Activated T-cell treated with anti-CD3 and anti-CD28 coated beads for 24 hours (primary cell): ENCODE results near the gene CRYBG2.
"Not testable (repeated sequence)": the region's sequence is repeated elsewhere in the genome, so short reads cannot be mapped to it uniquely, and the experiment has no call there.

Source experiments
- DNase-seq: peaks from one replicate; pipeline ENCODE4 v3.0.0-alpha.2; 2020; ENCODE audit warnings: low read depth

The CRYBG2 gene

DNA sequence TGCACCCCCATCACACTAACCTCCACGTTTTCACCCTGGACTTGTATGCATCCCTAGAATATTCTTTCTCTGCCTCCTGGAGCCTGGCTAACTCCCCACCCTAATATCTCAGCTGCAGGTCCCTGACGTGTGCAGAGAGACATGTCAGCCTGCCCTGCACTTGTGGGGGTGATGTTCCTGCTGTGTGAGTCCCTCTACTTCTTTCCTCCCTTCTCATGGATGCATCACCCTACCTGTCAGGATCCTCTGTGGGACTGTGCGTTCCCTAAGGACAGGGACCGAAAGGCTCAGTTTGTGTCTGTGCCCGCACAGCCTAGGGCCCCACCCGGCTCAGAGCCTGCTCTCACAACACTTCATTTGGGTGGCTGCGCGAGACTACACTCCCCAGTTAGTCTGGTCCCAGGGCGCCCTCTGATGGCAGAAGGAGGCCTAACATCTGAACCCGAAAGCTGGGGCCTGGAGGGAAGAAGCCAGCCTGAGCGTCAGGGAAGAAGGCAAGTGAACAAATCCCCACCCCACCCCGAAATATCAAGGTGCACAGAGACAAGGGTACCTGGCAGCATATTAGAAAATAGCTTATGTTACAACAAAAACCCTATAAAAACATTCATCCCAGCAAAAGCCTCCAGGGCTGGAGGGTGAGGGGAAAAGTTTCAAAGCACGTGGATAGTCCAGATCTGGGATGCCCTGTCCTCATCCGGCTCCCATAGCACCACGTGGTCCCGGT lies 32.5 kb downstream of the CRYBG2 start:
- DNase-seq = peak; percentile 95

- no peak for DNase-seq
These were observed 33.0 kb downstream of the CRYBG2 start for GRCh38 chr1:26320896-26321295.

DNA sequence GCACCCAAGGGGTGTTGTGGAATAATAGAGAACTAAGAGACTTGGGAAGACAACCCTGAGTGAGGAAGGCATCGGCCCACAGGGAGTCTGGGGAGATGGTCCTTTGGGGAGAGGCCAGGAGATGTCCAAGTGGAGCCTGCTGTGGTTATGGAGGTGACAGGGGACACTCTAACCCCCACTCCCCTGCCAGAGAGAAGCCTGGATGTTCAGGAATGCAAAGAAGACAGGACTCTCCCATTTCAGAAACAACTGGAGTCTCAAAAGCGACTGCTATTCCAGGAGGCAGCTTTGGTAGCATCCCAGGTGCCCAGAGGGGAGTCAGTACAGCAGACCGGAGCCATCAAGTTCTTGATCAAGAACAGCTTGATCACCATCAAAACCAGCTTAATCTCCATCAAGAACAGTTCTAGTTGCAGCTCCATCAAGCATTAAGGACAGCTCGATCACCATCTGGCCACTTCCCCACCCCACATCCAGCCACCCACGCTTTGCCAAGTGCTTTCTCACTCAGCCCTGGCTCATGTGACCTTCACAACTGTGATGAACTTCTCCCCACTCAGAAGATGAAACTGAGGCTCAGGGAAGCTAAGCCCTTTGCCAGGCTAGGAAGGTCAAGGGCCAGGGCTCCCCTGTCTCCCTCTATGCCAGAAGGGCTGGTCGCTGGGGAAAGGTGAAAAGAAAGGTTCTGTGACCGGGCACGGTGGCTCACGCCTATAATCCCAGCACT lies 35.4 kb downstream of the CRYBG2 start:
- peak; percentile 32 for DNase-seq

GRCh38 chr1:26317612-26318337 lies 36.2 kb downstream of the CRYBG2 start, which contains the start of gene CD52:
Gene CD52, plus strand, starts transcription at chr1:26317958. Its CDS starts 60 bp downstream, at chr1:26318018.
- peak; percentile 48 for DNase-seq

DNA sequence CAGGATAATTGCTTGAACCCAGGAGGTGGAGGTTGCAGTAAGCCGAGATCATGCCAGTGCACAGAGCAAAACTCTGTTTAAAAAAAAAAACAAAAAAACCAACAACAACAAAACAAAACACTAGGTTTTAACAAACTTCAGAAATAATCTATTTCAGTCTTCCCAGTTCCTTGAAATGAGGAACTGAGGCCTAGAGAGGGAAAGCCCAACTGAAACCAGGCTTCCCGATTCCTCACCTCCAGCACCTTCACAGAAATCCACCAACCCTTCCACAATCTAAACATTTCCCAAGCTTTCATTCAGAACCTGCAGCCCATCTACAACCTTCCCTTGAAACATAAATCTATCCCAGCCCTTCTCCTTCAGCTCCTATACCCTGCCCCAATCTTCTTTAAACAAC lies 36.8 kb downstream of the CRYBG2 start:
- DNase-seq = no peak

DNA sequence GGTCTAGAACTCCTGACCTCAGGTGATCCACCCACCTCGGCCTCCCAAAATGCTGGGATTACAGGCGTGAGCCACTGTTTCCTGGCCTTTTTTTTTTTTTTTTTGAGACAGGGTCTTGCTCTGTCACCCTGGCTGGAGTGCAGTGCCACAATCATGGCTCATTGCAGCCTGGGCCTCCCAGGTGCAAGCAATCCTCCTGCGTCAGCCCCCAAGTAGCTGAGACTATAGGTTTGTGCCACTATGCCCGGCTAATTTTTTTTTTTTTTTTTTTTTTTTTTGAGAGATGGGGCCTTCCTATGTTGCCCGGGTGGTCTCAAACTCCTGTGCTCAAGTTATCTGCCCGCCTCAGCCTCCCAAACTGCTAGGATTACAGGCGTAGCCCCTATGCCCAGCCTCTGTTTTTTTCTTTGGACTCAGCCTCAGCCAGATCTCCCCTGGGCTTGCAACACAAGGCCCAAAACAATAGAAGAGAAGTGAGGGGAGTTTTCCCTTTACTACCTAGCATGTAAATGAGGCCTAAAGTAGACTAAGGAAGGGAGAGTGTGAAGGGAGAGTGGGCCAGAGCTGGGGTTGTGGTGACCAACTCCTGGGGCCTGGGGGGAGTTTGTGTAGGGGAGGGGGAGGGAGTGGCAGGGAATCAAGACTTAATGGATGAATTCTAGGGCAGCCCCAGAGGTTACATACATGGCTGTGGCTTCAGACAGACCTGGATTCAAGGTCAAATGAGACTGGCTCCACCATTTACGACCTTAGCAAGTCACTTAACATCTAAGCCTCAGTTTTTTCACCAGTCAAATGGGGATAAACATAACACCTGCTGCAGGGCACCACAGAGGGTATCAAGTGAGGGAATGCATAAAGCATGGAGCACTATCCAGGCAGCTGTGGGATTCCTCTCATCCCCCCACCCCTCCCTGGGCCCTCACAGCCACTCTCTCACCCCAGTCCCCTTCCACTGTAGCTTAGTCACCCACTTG lies 37.8 kb downstream of the CRYBG2 start:
- no peak for DNase-seq

GRCh38 chr1:26314501-26314900 lies 39.4 kb downstream of the CRYBG2 start:
- DNase-seq = no peak

- DNase-seq = not testable (repeated sequence)
These were observed 45.7 kb downstream of the CRYBG2 start for GRCh38 chr1:26307966-26308899.

DNA sequence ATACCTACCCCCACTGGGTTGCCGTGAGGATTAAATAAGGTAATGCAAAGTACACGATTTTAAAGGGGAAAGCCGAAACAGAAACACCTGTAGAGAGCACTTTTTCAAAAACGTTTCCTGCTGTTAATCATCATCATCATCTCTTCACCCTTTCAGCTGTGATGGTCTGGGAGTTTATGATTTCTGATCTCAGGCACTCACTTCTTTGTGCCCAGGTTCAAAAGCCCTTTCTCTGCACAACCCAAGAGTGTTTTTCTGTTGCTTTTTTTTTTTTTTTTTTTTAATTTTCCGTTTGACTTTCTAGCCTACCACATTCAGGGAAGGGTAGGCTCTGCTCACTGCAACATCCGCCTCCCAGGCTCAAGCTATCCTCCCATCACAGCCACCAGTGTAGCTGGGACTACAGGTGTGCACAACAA lies 46.6 kb downstream of the CRYBG2 start:
- no peak for DNase-seq

DNA sequence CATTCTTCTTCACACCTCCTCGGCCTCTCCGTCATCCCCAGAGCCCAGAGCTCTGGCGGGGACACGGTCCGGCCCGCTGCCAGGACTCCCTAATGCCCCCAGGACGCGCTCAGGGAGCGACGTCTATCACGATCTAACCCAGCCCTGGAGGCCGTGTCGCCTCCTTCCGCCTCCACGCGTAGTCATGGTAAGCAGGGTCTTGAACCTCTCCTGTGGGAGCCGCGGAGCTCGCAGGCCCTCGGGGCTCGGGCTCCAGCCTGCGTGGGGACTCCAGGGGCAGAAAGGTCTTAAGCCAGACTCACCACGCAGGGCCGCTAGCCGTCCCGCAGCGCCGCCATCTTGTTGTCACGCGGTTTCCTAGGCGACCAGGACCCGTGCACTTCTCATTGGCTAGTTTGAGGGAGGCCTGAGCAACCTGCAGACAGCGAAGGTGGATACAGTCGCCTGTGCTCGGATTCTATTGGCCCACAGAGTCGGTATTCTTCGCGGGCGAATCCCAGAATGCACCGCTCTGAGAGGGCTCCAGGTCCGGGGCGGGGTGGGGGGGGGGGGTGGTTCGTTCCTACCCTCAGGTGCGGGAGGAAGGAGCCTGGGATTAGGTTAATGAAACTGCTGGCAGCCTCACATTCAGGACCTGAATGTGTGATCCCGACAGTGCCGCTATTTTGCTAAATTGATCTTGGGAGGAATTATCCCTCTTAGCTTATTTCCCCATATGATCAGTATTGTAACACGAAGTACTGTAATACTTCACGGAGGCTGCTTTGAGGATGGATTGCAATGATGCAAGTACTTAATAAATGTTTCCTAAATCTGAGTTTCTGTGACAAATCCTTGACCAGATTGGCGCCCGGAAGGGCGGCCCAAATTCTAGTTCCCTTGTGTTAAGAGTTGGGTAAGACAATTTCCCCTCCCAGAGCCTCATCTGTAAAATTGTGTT lies 47.4 kb downstream of the CRYBG2 start, which contains the start of gene UBXN11:
UBXN11 (minus strand) TSS at position 347 of the 940 bp plus-strand sequence. CDS start 3,753 bp downstream, outside the sequence.
- peak; percentile 90 for DNase-seq

- DNase-seq = no peak
These were observed 48.2 kb downstream of the CRYBG2 start for GRCh38 chr1:26305667-26306289.

DNA sequence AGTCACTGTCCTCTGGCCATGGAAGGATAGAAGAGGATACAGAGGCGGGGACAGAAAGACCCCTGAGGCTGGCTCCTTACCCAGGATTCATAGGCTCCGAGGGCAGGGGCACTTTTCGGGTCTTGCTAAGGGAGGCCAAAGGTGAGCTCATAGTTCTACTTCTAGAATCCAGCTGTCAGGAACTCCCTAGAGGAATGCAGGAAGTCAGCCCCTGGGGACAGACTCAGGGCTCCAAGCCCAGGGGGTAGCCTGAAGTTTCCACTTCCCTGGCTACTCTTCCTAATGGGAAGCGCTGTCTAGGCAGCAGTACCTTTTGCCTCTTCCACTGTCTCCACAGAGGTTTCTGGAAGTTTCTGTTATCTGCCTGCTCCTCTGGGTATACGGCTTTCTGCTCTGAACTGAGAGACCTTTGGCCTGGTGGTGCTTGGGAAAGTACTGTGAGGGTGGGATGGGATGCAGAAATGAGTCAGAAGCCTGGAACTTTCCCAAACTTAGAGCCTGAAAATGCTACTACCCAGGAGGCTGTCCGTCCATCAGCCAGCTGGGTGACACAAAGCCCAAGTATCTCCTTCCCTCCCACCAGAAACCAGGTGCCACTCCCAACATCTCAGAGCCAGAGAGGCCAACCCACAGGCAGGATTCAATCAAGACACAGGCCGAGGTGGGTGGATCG lies 51.1 kb downstream of the CRYBG2 start:
- no peak for DNase-seq

- DNase-seq = no peak
These were observed 53.2 kb downstream of the CRYBG2 start for GRCh38 chr1:26300578-26301275.

DNA sequence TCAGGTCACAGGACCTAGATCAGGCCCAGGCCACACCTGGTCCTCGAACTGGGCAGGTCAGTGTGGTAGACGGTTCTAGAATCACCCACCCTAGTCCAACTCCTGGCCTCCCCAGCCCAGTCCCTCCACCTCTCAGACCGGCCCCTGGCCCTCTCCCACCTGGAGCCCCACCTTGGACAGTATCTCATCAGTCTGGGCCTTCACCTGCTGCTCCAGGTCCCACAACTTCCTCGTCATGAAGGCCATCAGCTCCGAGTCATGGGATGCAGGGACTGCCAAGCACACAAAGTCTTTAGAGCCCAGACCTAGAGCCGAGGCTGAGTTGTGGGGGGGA lies 56.2 kb downstream of the CRYBG2 start:
- DNase-seq = no peak

DNA sequence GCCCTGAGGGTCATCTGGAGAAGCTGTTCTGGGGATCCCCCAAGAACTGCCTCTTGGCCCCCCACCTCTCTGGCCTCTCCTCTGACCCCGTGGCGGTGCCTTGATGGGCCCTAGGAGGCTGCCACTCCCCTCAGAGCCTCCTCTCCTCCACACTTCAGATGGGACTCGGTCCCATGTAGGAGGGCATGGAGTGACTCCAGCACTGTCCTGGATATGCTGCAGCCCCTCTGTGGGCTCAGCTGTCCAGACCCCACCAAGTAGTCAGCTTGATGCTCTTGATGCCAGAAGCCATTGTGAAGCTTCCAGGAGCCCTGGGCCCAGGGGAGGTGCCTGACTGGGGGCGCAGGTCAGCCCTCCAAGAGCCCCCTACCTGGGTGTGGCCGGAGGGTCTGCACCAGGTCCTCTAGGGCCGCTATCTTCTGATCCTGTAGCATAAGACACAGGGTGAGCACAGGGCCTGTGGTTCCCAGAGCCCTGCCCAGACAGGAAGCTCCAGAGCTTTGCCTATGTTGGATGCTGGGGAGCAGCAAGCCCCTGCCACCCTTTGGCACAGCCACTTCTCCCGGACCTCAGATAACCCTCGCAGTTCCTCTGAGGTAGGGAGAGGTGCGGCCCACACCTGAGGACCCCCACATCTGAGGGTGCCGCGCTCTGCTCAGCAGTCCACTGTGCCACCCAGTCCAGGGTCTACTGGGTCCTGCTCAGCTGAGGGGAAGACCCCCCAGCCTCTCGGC lies 56.7 kb downstream of the CRYBG2 start:
- DNase-seq = no peak

DNA sequence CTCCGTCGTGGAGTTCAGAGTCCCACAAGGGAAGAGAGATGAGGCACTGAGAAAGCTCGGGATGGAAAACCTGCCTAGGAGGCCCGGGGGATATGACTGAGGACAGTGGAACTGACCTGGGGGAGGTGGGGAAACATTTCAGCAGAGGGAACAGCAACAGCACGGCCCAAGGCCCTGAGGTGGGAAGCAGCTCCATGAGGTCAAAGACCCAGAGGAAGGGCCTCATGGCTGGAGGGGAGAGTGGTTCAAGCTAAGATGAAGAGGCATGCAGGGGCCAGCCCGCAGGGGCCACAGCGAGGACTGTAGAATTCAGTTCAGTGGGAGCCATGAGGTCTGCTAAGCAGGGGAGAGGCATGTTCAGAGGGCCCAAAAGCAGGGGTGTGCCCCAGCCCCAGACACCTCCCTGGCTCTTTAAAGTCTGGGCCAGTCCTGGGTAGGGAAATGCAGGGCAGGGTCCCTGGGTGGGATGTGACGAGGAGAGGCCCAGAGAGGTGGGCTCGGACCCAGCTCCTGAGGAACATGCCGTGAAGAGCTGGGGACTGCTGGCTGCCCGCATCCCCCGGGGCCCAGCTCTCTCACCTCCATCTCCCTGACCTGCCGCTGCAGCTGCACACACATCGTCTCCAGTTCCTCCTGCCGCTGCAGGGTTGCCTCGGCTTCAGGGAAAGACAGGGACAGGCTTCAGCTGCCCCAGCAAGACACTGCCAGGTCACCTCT lies 57.4 kb downstream of the CRYBG2 start:
- DNase-seq = no peak
